Stomach (tissue), 4 donors: ENCODE measurements around the gene NT5C.

ENCODE experiments used
- CTCF ChIP-seq, 7 experiments: fragments of 450-650 bp in 4 of 7; fragments of 200-600 bp in 3 of 7; sonication (generic) in 3 of 7; IDR thresholded peaks; one replicate each; pipeline ENCODE4 v1.5.1; 2016 to 2019; ENCODE audit warnings: antibody characterized with exemption in 7 of 7, control low read depth in 2 of 7, mild to moderate bottlenecking in 1 of 7
- POLR2A ChIP-seq, 4 donors: fragments of 450-650 bp; IDR thresholded peaks; one replicate each; pipeline ENCODE4 v1.6.1; 2016; ENCODE audit warnings: antibody characterized with exemption in 4 of 4, control low read depth in 2 of 4, mild to moderate bottlenecking in 1 of 4, moderate library complexity in 1 of 4

- TF ChIP-seq CTCF (IDR thresholded peaks at IDR 0.05), result no peak
- TF ChIP-seq POLR2A (IDR thresholded peaks at IDR 0.05), result no peak
Observed at GRCh38 chr17:75116737-75117136, 14.8 kb downstream of the NT5C start.
